NT2/D1 (cell line): Measurements from ENCODE around the gene CAMTA1.

Source experiments
- DNase-seq: peaks from one replicate; pipeline ENCODE4 v3.0.0-alpha.2; 2011; ENCODE audit warnings: low read depth, low spot score
- H3K27me3 ChIP-seq: 2 replicates; pipeline ENCODE4 v1.6.0; 2011; ENCODE audit warnings: mild to moderate bottlenecking; ENCODE audit not compliant: insufficient read length, insufficient read depth
- H3K36me3 ChIP-seq: 2 replicates; pipeline ENCODE4 v1.6.1; 2011; ENCODE audit warnings: mild to moderate bottlenecking, low read length, mixed read lengths; ENCODE audit not compliant: insufficient read depth, insufficient read length
- H3K4me1 ChIP-seq: 2 replicates; pipeline ENCODE4 v1.5.1; 2011; ENCODE audit not compliant: insufficient read depth, insufficient read length
- H3K4me3 ChIP-seq: 2 replicates; pipeline ENCODE4 v1.5.1; 2011; ENCODE audit warnings: low read depth; ENCODE audit not compliant: insufficient read length
- H3K9ac ChIP-seq: 2 replicates; pipeline ENCODE4 v1.6.0; 2011; ENCODE audit warnings: low read depth; ENCODE audit not compliant: insufficient read length
- H3K9me3 ChIP-seq: 2 replicates; pipeline ENCODE4 v1.5.1; 2011; ENCODE audit warnings: mild to moderate bottlenecking, low read length; ENCODE audit not compliant: insufficient read depth
- SUZ12 ChIP-seq: IDR thresholded peaks from 2 replicates; pipeline ENCODE4 v1.6.1; 2011; ENCODE audit not compliant: insufficient read length, insufficient read depth; ENCODE audit errors: extremely low read depth
- YY1 ChIP-seq: IDR thresholded peaks from 2 replicates; pipeline ENCODE4 v1.6.1; 2011; ENCODE audit not compliant: insufficient read length, insufficient read depth
- ZNF274 ChIP-seq: IDR thresholded peaks from 2 replicates; pipeline ENCODE4 v1.6.1; 2011; ENCODE audit warnings: mild to moderate bottlenecking, low read depth, low read length

CAMTA1 gene

DNA sequence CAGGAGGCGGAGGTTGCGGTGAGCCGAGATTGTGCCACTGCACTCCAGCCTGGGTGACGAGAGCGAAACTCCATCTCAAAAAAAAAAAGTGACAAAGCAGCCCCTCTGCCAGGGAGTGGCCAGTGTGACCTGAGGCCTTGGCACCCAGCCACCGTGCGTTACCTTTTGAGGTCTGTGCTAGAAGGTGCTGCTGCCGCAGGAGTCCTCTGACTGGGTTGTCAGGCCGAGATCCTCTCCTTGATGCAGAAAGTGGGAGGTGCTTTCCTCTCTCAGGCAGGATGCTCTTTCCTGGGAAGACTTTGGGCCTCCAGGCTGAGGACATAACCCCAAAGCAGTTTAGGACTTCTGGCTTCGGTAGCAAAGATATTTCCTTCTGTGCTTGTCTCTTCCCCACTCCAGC lies 705.3 kb downstream of the CAMTA1 start:
- H3K4me3 ChIP-seq = no peak overlapping the region
- no peaks in the 10 kb centered on the region for H3K36me3 ChIP-seq
- no peak overlapping the region for H3K9ac ChIP-seq
- H3K27me3 ChIP-seq = no peaks in the 10 kb centered on the region
- H3K4me1 ChIP-seq = peaks cover 7% of the 10 kb centered on the region
- no peak for TF ChIP-seq ZNF274
- no peak for TF ChIP-seq YY1
- no peak for TF ChIP-seq SUZ12
- no peak for DNase-seq
- H3K9me3 ChIP-seq = no peaks in the 10 kb centered on the region

DNA sequence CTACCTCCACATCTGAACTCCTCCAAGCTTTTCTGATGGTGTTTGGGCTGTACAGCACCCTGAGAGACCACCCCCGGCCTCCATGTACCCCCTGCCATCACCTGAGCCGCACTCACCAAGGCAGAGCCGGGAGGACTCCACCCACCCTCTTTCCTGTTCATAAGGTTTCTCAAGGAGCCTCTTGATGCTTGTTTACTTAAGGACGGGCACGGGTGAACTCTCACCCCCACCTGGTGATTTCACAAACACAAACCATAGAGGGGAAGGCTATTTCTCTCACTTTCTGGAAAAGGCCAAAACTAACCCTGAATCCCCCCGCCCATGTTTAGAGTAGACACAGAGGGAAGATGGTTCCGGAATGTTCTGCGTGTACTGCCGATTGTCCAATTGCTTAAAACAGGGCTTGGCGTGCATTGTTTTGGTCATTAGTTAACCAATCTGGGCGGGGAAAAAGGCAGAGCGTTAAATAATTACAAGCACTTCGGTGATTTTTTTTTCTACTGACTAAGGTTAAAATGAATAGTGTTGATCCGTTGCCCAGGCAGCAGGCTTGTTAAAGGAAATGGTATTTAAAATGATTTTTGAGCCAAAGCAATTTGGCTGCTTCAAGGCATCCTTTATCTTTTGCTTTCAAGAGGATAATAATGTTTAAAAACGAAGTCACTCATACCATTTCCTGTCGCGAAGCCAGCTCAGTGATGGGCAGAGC lies 706.0 kb downstream of the CAMTA1 start:
- no peak overlapping the region for H3K4me3 ChIP-seq
- peaks cover 9% of the 10 kb centered on the region for H3K4me1 ChIP-seq
- no peaks in the 10 kb centered on the region for H3K9me3 ChIP-seq
- no peak overlapping the region for H3K9ac ChIP-seq
- no peak for DNase-seq
- no peaks in the 10 kb centered on the region for H3K36me3 ChIP-seq
- TF ChIP-seq YY1 (no peak), ZNF274 (no peak), SUZ12 (no peak)
- H3K27me3 ChIP-seq = no peaks in the 10 kb centered on the region

DNA sequence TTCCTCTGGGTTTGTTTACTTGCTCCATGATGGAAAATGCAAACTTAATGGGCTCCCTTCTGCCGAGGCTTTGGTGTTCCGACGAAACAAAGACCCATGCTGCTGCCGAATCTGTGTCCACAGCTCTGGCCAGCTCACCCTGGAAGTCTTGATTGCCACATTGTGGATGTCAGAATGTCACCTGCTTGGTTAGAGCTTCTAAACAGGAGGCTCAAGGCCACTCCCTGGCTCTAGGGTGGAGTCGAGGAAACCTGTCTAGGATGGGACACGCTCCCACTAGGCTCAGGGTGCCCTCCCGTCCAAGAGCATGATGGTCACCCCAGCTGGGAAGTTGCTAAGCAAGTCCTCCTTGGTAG lies 706.5 kb downstream of the CAMTA1 start:
- H3K9ac ChIP-seq = no peak overlapping the region
- H3K36me3 ChIP-seq = no peaks in the 10 kb centered on the region
- TF ChIP-seq SUZ12 (no peak), YY1 (no peak), ZNF274 (no peak)
- H3K27me3 ChIP-seq = no peaks in the 10 kb centered on the region
- DNase-seq = no peak
- H3K9me3 ChIP-seq = no peaks in the 10 kb centered on the region
- H3K4me1 ChIP-seq = peaks cover 6% of the 10 kb centered on the region
- no peak overlapping the region for H3K4me3 ChIP-seq

DNA sequence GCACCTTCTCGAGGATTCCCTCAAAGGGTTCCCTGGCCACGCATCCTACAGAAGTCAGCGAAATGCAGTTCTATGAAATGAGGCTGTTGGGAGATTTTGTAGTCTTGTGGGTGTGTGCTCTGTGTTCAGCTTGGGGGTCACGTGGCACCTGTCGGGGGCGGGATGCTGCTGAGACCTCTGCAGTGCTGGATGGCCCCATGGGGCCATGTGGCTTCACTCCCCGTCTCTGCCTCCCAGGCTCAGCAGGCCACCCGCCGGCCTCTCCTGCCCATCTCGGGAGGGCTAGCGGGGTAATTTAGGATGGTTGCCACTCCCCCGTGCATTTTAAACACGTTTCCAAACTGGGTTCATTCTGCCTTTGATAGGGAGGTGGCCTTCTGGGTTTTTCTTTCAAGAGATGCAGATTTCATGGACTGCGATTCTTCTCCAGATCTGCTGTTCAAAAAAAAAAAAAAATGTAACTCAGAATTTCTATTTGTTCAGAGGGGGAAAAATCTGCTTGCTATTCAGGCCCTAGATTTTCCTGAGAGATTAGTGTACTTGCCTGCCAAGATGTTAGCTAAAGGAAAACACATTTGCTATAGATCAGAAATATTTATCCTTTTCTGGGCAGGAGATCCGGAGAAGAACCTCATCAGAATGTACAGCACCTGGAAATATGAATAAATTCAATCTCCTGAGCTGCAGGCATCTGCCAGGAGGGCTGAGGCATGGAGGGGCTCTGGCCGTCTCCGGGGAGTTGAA lies 708.6 kb downstream of the CAMTA1 start:
- peaks cover 6% of the 10 kb centered on the region; the same call in 1 of the 2 replicates for H3K9me3 ChIP-seq
- no peak overlapping the region for H3K4me3 ChIP-seq
- no peaks in the 10 kb centered on the region for H3K27me3 ChIP-seq
- TF ChIP-seq SUZ12 = no peak
- TF ChIP-seq ZNF274 = no peak
- no peak for TF ChIP-seq YY1
- H3K4me1 ChIP-seq = peaks cover 8% of the 10 kb centered on the region
- no peak for DNase-seq
- no peak overlapping the region for H3K9ac ChIP-seq
- no peaks in the 10 kb centered on the region for H3K36me3 ChIP-seq

DNA sequence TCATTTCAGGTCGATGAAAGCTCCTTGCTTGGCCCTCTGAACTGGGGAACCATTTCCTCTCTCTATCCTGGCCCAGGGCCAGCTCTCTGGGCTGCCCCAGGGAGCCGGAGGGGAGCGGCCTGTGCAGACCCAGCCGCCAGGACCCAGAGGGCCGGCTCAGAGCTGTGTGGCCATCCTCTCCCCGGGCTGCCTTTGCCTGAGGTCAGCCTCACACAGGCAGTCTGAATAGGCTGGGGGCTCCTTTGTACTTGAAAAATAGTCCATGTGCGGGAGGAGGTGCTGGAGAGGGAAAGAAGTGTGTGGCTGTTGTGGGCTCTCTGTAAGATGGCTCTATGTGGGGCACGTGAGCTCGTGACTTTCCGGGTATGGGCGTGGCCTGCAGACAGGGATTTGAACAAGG lies 710.7 kb downstream of the CAMTA1 start:
- Histone ChIP-seq H3K4me1 (peaks cover 13% of the 10 kb centered on the region), H3K36me3 (no peaks in the 10 kb centered on the region), H3K9me3 (peaks cover 14% of the 10 kb centered on the region; the same call in 1 of the 2 replicates), H3K27me3 (no peaks in the 10 kb centered on the region), H3K4me3 (no peak overlapping the region), H3K9ac (no peak overlapping the region)
- TF ChIP-seq SUZ12 (no peak), ZNF274 (no peak), YY1 (no peak)
- DNase-seq = no peak

DNA sequence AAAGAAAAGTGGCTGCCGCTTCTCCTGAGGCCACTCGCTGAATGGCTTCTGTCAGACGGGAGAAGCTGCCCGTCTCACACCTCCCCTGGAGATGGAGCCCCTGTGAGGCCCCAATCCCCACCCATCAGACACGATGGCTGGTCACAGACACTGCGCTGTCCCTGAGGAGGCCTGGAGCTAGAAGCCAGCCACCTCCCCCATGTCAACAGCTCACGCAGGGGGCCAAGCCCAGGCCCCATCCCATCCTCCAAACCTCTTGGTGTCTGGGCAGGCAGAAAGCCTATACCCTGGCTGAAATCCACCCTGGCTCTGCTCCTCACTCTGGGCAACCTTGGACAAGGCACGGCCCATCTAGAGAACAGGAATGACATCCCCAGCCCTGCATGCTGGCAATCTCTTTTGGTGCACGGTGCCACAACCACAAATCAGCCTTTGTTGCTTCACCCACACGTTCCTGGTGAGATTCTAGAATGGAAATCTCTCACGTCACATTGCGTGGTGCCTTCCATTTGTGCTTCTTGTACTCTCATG lies 711.9 kb downstream of the CAMTA1 start:
- peaks cover 14% of the 10 kb centered on the region for H3K4me1 ChIP-seq
- no peaks in the 10 kb centered on the region for H3K36me3 ChIP-seq
- TF ChIP-seq ZNF274 = no peak
- TF ChIP-seq YY1 = no peak
- TF ChIP-seq SUZ12 = no peak
- peaks cover 14% of the 10 kb centered on the region; the same call in 1 of the 2 replicates for H3K9me3 ChIP-seq
- no peak overlapping the region for H3K9ac ChIP-seq
- no peak overlapping the region for H3K4me3 ChIP-seq
- H3K27me3 ChIP-seq = no peaks in the 10 kb centered on the region
- DNase-seq = no peak
